AG04450 (cell line): ENCODE measurements around the gene TMEM131L. TPM values are rescaled to one million over a fixed set of nuclear protein-coding genes. Genes with fewer than 3 reads are reported as not detected.
"Not testable (repeated sequence)": the region's sequence is repeated elsewhere in the genome, so short reads cannot be mapped to it uniquely, and the experiment has no call there.

Source experiments
- CTCF ChIA-PET: fragments of 300-600, 350-600 bp; formaldehyde crosslinking; extraction: SDS; loops from one replicate; lab custom pipeline; 2022; ENCODE audit warnings: antibody characterized with exemption, inconsistent platforms; lab: Charles Lee
- POLR2A ChIA-PET: fragments of 350-600 bp; formaldehyde crosslinking; extraction: SDS; loops from one replicate; lab custom pipeline; 2021; ENCODE audit warnings: antibody characterized with exemption, inconsistent platforms; lab: Yijun Ruan, JAX
- DNase-seq: peaks from one replicate; pipeline ENCODE4 v3.0.0-alpha.2; 2011; ENCODE audit warnings: low read depth, low spot score
- H3K27ac ChIP-seq: one replicate; pipeline ENCODE4 v1.5.1; 2012; ENCODE audit warnings: low read depth, low read length, control low read depth
- H3K27me3 ChIP-seq: one replicate; pipeline ENCODE4 v1.6.0; 2012; ENCODE audit warnings: low read length; ENCODE audit not compliant: control insufficient read depth, insufficient read depth
- H3K4me3 ChIP-seq: 2 replicates; pipeline ENCODE4 v1.5.1; 2011; ENCODE audit warnings: mild to moderate bottlenecking, low read depth, low read length, control low read depth
- H3K9me3 ChIP-seq: 2 replicates; pipeline ENCODE4 v1.5.1; 2012; ENCODE audit warnings: low read length; ENCODE audit not compliant: control insufficient read depth, insufficient read depth
- CTCF ChIP-seq: IDR thresholded peaks from 2 replicates; pipeline ENCODE4 v1.5.1; 2011; ENCODE audit warnings: low read depth, low read length, control low read depth, inconsistent platforms
- polyA plus RNA-seq: library from polyadenylated mRNA; depleted of rRNA; stranded (reverse); fragments of >200 nt; gene quantifications from 2 replicates; pipeline ENCODE4 v1.2.3, GENCODE V29; 2011

TMEM131L gene
- polyA plus RNA-seq, 1 experiment: 15.5 TPM

GRCh38 chr4:153507310-153508073 lies 41.3 kb downstream of the TMEM131L start:
- Histone ChIP-seq H3K4me3 (no peak overlapping the region), H3K27ac (no peak overlapping the region), H3K9me3 (no peaks in the 10 kb centered on the region), H3K27me3 (no peaks in the 10 kb centered on the region)
- no peak for DNase-seq
- POLR2A ChIA-PET: interaction anchor here (0.7 kb wide), 1 partner anchor 8 kb away, joined by 4 read pairs; no protein-coding TSS in a partner anchor
- CTCF ChIA-PET: no interaction called here
- TF ChIP-seq CTCF: no peak

- H3K27ac ChIP-seq, H3K27me3 ChIP-seq, POLR2A ChIA-PET, H3K9me3 ChIP-seq, H3K4me3 ChIP-seq, DNase-seq: not testable (repeated sequence)
- CTCF ChIA-PET: interaction anchor here (1.1 kb wide), 1 partner anchor 65 kb away, joined by 3 read pairs; no protein-coding TSS in a partner anchor
Observed at GRCh38 chr4:153509212-153509611, 43.1 kb downstream of the TMEM131L start.

- no peaks in the 10 kb centered on the region for H3K27me3 ChIP-seq
- CTCF ChIA-PET: interaction anchor here (0.5 to 1.1 kb wide), 2 partner anchors 23 to 65 kb away, joined by 3 to 5 read pairs; no protein-coding TSS in a partner anchor
- H3K4me3 ChIP-seq: no peak overlapping the region
- DNase-seq: no peak
- H3K9me3 ChIP-seq: no peaks in the 10 kb centered on the region
- TF ChIP-seq CTCF: no peak
- POLR2A ChIA-PET: no interaction called here
- no peak overlapping the region for H3K27ac ChIP-seq
Observed at GRCh38 chr4:153509724-153510123, 43.6 kb downstream of the TMEM131L start.

GRCh38 chr4:153510252-153511001 lies 44.3 kb downstream of the TMEM131L start:
- no peak overlapping the region for H3K4me3 ChIP-seq
- DNase-seq: no peak
- CTCF ChIA-PET: interaction anchor here (0.5 to 0.6 kb wide), 2 partner anchors 20 to 22 kb away, joined by 4 to 5 read pairs; no protein-coding TSS in a partner anchor
- no peaks in the 10 kb centered on the region for H3K9me3 ChIP-seq
- no peak overlapping the region for H3K27ac ChIP-seq
- TF ChIP-seq CTCF: no peak
- POLR2A ChIA-PET: no interaction called here
- no peaks in the 10 kb centered on the region for H3K27me3 ChIP-seq

- Histone ChIP-seq H3K4me3 (no peak overlapping the region), H3K9me3 (no peaks in the 10 kb centered on the region), H3K27me3 (no peaks in the 10 kb centered on the region), H3K27ac (no peak overlapping the region)
- TF ChIP-seq CTCF: no peak
- DNase-seq: no peak
- POLR2A ChIA-PET: no interaction called here
- CTCF ChIA-PET: no interaction called here
Observed at GRCh38 chr4:153511104-153511503, 44.9 kb downstream of the TMEM131L start.
